Stomach (tissue), 9 donors: ENCODE results near the gene TMEM219. TPM values are rescaled to one million over a fixed set of nuclear protein-coding genes. Genes with fewer than 3 reads are reported as not detected.

ENCODE experiments used
- DNase-seq, 2 donors: peaks; one replicate each; pipeline versions ENCODE4 v3.0.0 to v3.0.0-alpha.2; 2013 to 2019
- H3K27ac ChIP-seq, 5 donors: fragments of 200-600 bp in 4 of 5; sonication (generic) in 4 of 5; one replicate each; pipeline ENCODE4 v1.5.1; 2013 to 2019; ENCODE audit warnings: mild to moderate bottlenecking in 1 of 5, moderate library complexity in 1 of 5
- H3K27me3 ChIP-seq, 3 donors: fragments of 200-600 bp; sonication (generic); one replicate each; pipeline ENCODE4 v1.5.1; 2017 to 2019; ENCODE audit warnings: mixed run types in 1 of 3
- H3K36me3 ChIP-seq, 4 donors: fragments of 200-600 bp; sonication (generic); 1 replicate in 3 of 4; 2 replicates in 1 of 4; pipeline ENCODE4 v1.5.1; 2016 to 2019
- H3K4me1 ChIP-seq, 4 donors: fragments of 200-600 bp; sonication (generic); one replicate each; pipeline ENCODE4 v1.5.1; 2016 to 2019
- H3K4me3 ChIP-seq, 4 donors: fragments of 200-600 bp; sonication (generic) in 3 of 4; one replicate each; pipeline ENCODE4 v1.5.1; 2016 to 2019; ENCODE audit warnings: mild to moderate bottlenecking in 1 of 4
- H3K9me3 ChIP-seq, 4 donors: fragments of 200-600 bp; sonication (generic); one replicate each; pipeline ENCODE4 v1.5.1; 2016 to 2019
- CTCF ChIP-seq, 7 experiments: fragments of 450-650 bp in 4 of 7; fragments of 200-600 bp in 3 of 7; sonication (generic) in 3 of 7; IDR thresholded peaks; one replicate each; pipeline ENCODE4 v1.5.1; 2016 to 2019; ENCODE audit warnings: antibody characterized with exemption in 7 of 7, control low read depth in 2 of 7, mild to moderate bottlenecking in 1 of 7
- EP300 ChIP-seq: sonication (generic); formaldehyde crosslinking; IDR thresholded peaks from one replicate; pipeline ENCODE4 v1.6.1; 2017; ENCODE audit warnings: antibody characterized with exemption
- POLR2A ChIP-seq, 4 donors: fragments of 450-650 bp; IDR thresholded peaks; one replicate each; pipeline ENCODE4 v1.6.1; 2016; ENCODE audit warnings: antibody characterized with exemption in 4 of 4, control low read depth in 2 of 4, mild to moderate bottlenecking in 1 of 4, moderate library complexity in 1 of 4
- POLR2AphosphoS5 ChIP-seq, 3 donors: sonication (generic); formaldehyde crosslinking; IDR thresholded peaks; one replicate each; pipeline ENCODE4 v1.6.1; 2016; ENCODE audit warnings: antibody characterized with exemption in 3 of 3
- WGBS, 5 donors: extraction: QIAGEN DNeasy Blood & Tissue Kit in 3 of 5; methylation state at CpG; one replicate each; pipeline versions ENCODE4 v1.1.5 to v1.1.7; 2013 to 2018; 5-methylcytosine and 5-hydroxymethylcytosine counted together
- intact Hi-C: fragments of 100-400 bp; cut with DNase I; formaldehyde crosslinking; loops from one replicate; pipeline ENCODE4 v1.15.1; 2023; ENCODE audit warnings: low total_unique reads
- polyA plus RNA-seq, 3 donors: library from polyadenylated mRNA; stranded (reverse); fragments of 200-250 nt; gene quantifications; one replicate each; pipeline ENCODE4 v1.2.3, GENCODE V29; 2013
- total RNA-seq, 5 donors: library from RNA; depleted of rRNA; stranded (reverse); fragments of >200 nt; gene quantifications; one replicate each; pipeline versions ENCODE4 v1.1.0 to v1.2.3, GENCODE V29; 2014 to 2016
- donor health status: healthy with polysubstance abuse.
- donor health status: Bipolar disorder and iron deficiency.
- donor health status: healthy.

The TMEM219 gene
- total and polyA plus RNA-seq, 8 donors: 32.1 to 286 (median 139) TPM

GRCh38 chr16:29915590-29916247, 46.2 kb upstream of the TMEM219 start:
- no peaks in the 10 kb centered on the region for H3K9me3 ChIP-seq
- H3K27ac ChIP-seq: no peak overlapping the region
- H3K36me3 ChIP-seq: peaks cover 4 to 71% (median 63%) of the 10 kb centered on the region in 4 donors
- no peak for TF ChIP-seq POLR2A (IDR thresholded peaks at IDR 0.05)
- TF ChIP-seq EP300: no peak
- TF ChIP-seq POLR2AphosphoS5 (IDR thresholded peaks at IDR 0.05): no peak
- TF ChIP-seq CTCF (IDR thresholded peaks at IDR 0.05): no peak
- H3K27me3 ChIP-seq: no peaks in the 10 kb centered on the region
- DNase-seq: no peak
- 58 to 68% (median 61%) methylated on average over 6 of the region's 6 CpGs for WGBS, 5 donors
- no peaks in the 10 kb centered on the region for H3K4me1 ChIP-seq
- H3K4me3 ChIP-seq: no peak overlapping the region
- intact Hi-C loops: no loop called here

DNA sequence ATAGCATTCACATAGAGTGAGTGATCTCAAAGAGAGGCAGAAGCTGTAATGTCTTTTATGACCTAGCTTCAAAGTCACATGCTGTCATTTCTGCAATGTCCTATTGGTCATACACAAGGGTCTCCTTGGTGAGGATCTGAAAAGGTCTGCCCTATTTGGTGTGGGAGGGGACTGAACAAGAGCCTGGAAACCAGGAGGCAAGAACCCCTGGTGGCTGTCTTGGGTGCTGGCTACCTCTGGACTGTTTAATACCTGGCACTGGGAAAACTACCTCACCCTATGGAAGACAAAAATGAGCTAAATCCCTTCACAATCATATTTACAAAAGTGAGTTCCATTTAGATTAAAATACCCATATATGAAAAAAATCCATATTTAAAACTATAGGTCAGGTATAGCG, 44.9 kb upstream of the TMEM219 start:
- WGBS, 5 donors: 89 to 100% (median 100%) methylated on average over 1 of the region's 1 CpG
- intact Hi-C loops: no loop called here
- no peak overlapping the region for H3K27ac ChIP-seq
- no peaks in the 10 kb centered on the region for H3K27me3 ChIP-seq
- H3K4me1 ChIP-seq: peaks cover 0 to 5% (median 0%) of the 10 kb centered on the region in 4 donors
- no peak overlapping the region for H3K4me3 ChIP-seq
- peaks cover 4 to 80% (median 74%) of the 10 kb centered on the region in 4 donors for H3K36me3 ChIP-seq
- no peaks in the 10 kb centered on the region for H3K9me3 ChIP-seq
- TF ChIP-seq POLR2A (IDR thresholded peaks at IDR 0.05) (no peak), EP300 (no peak), CTCF (IDR thresholded peaks at IDR 0.05) (no peak), POLR2AphosphoS5 (IDR thresholded peaks at IDR 0.05) (no peak)
- no peak for DNase-seq

GRCh38 chr16:29920288-29921033, 41.4 kb upstream of the TMEM219 start:
- WGBS, 5 donors: 80 to 87% (median 85%) methylated on average over 6 of the region's 6 CpGs
- Histone ChIP-seq H3K4me3 (no peak overlapping the region), H3K9me3 (no peaks in the 10 kb centered on the region), H3K4me1 (peaks cover 11 to 28% (median 15%) of the 10 kb centered on the region in 4 donors), H3K27me3 (no peaks in the 10 kb centered on the region), H3K27ac (no peak overlapping the region), H3K36me3 (peaks cover 4 to 70% (median 68%) of the 10 kb centered on the region in 4 donors)
- DNase-seq: no peak
- intact Hi-C loops: no loop called here
- TF ChIP-seq POLR2AphosphoS5 (IDR thresholded peaks at IDR 0.05) (no peak), CTCF (IDR thresholded peaks at IDR 0.05) (no peak), EP300 (no peak), POLR2A (IDR thresholded peaks at IDR 0.05) (no peak)

- 75 to 84% (median 81%) methylated on average over 3 of the region's 3 CpGs for WGBS, 5 donors
- H3K36me3 ChIP-seq: peaks cover 4 to 70% (median 67%) of the 10 kb centered on the region in 4 donors
- H3K9me3 ChIP-seq: no peaks in the 10 kb centered on the region
- no peak for TF ChIP-seq POLR2A (IDR thresholded peaks at IDR 0.05)
- TF ChIP-seq EP300: no peak
- TF ChIP-seq CTCF (IDR thresholded peaks at IDR 0.05): no peak
- TF ChIP-seq POLR2AphosphoS5 (IDR thresholded peaks at IDR 0.05): no peak
- H3K27ac ChIP-seq: no peak overlapping the region
- intact Hi-C loops: no loop called here
- no peaks in the 10 kb centered on the region for H3K27me3 ChIP-seq
- peaks cover 11 to 29% (median 17%) of the 10 kb centered on the region in 4 donors for H3K4me1 ChIP-seq
- no peak for DNase-seq
- H3K4me3 ChIP-seq: no peak overlapping the region
Measured at GRCh38 chr16:29921034-29921385, 40.9 kb upstream of the TMEM219 start.
